Erythroblast (primary cell): ENCODE measurements around the gene CHORDC1.
"Not testable (repeated sequence)": the region's sequence is repeated elsewhere in the genome, so short reads cannot be mapped to it uniquely, and the experiment has no call there.

Source experiments
- DNase-seq, 2 experiments: peaks; one replicate each; lab custom pipeline; 2025; lab: John Stamatoyannopoulos, UW
- GATA1 ChIP-seq: IDR thresholded peaks from 2 replicates; pipeline ENCODE4 v1.6.1; 2011; ENCODE audit warnings: low read depth, mild to moderate bottlenecking, control low read depth, low read length, moderate library complexity
- POLR2A ChIP-seq: IDR thresholded peaks from 2 replicates; pipeline ENCODE4 v1.6.1; 2011; ENCODE audit warnings: mild to moderate bottlenecking, low read length

The CHORDC1 gene

GRCh38 chr11:90222459-90223247 is at the start of gene CHORDC1:
Gene CHORDC1 (minus strand): TSS chr11:90223049. CDS start chr11:90222954, 95 bp downstream.
- peak; percentile 87 to 91 for DNase-seq
- no peak for TF ChIP-seq GATA1
- TF ChIP-seq POLR2A, result peak; percentile 89

GRCh38 chr11:90257158-90257525 is 34.3 kb upstream of the CHORDC1 start:
- TF ChIP-seq GATA1 (no peak), POLR2A (no peak)
- DNase-seq, result no peak

- DNase-seq, result no peak
- TF ChIP-seq POLR2A (no peak), GATA1 (no peak)
Observed at GRCh38 chr11:90256404-90257157, 33.7 kb upstream of the CHORDC1 start.

- no peak for DNase-seq
- TF ChIP-seq GATA1 (no peak), POLR2A (no peak)
Observed at GRCh38 chr11:90254065-90254464, 31.2 kb upstream of the CHORDC1 start.

GRCh38 chr11:90252053-90252452 is 29.2 kb upstream of the CHORDC1 start:
- TF ChIP-seq POLR2A, result no peak
- no peak for TF ChIP-seq GATA1
- DNase-seq, result no peak

GRCh38 chr11:90251599-90251998 is 28.8 kb upstream of the CHORDC1 start:
- TF ChIP-seq GATA1, result no peak
- no peak for TF ChIP-seq POLR2A
- DNase-seq, result no peak

GRCh38 chr11:90250970-90251369 is 28.1 kb upstream of the CHORDC1 start:
- peak in 1 of 2 experiments; percentile 1 for DNase-seq
- no peak for TF ChIP-seq POLR2A
- no peak for TF ChIP-seq GATA1

- TF ChIP-seq POLR2A (no peak), GATA1 (no peak)
- no peak for DNase-seq
Observed at GRCh38 chr11:90246468-90246867, 23.6 kb upstream of the CHORDC1 start.

- no peak for DNase-seq
- no peak for TF ChIP-seq GATA1
- no peak for TF ChIP-seq POLR2A
Observed at GRCh38 chr11:90243534-90243933, 20.7 kb upstream of the CHORDC1 start.

- DNase-seq, result no peak
- no peak for TF ChIP-seq GATA1
- TF ChIP-seq POLR2A, result no peak
Observed at GRCh38 chr11:90242894-90243416, 20.1 kb upstream of the CHORDC1 start.

- no peak for TF ChIP-seq POLR2A
- no peak for DNase-seq
Observed at GRCh38 chr11:90241414-90241813, 18.6 kb upstream of the CHORDC1 start.

GRCh38 chr11:90239967-90240636 is 17.3 kb upstream of the CHORDC1 start:
- DNase-seq, result not testable (repeated sequence)

- DNase-seq, result no peak
- no peak for TF ChIP-seq GATA1
- TF ChIP-seq POLR2A, result no peak
Observed at GRCh38 chr11:90237004-90237403, 14.2 kb upstream of the CHORDC1 start.

GRCh38 chr11:90235526-90235925 is 12.7 kb upstream of the CHORDC1 start:
- no peak for DNase-seq
- TF ChIP-seq GATA1 (no peak), POLR2A (no peak)
